ENCODE results near the gene CHST2. TPM values are rescaled to one million over a fixed set of nuclear protein-coding genes. Genes with fewer than 3 reads are reported as not detected.
A peak's percentile ranks its signal among the peaks of the same experiment; 100 is the strongest.

Gene CHST2
- total RNA-seq, 3 donors from 2014 or later = 1.1 to 3.2 (median 1.5) TPM

DNA sequence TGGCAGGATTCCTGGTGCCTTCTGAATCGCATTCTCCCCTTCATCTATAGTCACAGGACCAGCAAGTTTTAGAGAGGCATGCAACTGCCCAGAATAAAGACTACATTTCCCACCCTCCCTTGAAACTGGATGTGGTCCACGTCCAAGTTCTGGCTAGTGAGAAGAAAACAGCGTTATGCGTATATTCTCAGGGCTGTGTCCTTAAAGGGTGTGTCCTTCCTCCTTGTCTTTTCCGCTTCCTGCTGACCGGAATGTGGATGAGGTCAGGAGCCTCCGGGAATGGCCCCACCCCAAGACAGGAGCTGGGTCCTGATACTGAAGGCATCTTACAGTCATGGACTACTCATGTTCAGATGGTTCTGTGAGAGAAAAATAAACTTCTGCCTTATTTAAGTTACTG is 20.2 kb downstream of the CHST2 start:
- intact Hi-C loops (cut with DNase I, micrococcal nuclease) = no loop called here
- no peaks in the 10 kb centered on the region for H3K4me1 ChIP-seq (ENCODE audit: low read depth)
- H3K36me3 ChIP-seq (ENCODE audit: low read depth) = no peaks in the 10 kb centered on the region
- ATAC-seq (peak; percentile 82), DNase-seq (no peak)
- TF ChIP-seq, protein P1, sequence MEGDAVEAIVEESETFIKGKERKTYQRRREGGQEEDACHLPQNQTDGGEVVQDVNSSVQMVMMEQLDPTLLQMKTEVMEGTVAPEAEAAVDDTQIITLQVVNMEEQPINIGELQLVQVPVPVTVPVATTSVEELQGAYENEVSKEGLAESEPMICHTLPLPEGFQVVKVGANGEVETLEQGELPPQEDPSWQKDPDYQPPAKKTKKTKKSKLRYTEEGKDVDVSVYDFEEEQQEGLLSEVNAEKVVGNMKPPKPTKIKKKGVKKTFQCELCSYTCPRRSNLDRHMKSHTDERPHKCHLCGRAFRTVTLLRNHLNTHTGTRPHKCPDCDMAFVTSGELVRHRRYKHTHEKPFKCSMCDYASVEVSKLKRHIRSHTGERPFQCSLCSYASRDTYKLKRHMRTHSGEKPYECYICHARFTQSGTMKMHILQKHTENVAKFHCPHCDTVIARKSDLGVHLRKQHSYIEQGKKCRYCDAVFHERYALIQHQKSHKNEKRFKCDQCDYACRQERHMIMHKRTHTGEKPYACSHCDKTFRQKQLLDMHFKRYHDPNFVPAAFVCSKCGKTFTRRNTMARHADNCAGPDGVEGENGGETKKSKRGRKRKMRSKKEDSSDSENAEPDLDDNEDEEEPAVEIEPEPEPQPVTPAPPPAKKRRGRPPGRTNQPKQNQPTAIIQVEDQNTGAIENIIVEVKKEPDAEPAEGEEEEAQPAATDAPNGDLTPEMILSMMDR (IDR thresholded peaks at IDR 0.05) = no peak
- H3K9me3 ChIP-seq = no peaks in the 10 kb centered on the region
- no peak overlapping the region for H3K4me3 ChIP-seq

DNA sequence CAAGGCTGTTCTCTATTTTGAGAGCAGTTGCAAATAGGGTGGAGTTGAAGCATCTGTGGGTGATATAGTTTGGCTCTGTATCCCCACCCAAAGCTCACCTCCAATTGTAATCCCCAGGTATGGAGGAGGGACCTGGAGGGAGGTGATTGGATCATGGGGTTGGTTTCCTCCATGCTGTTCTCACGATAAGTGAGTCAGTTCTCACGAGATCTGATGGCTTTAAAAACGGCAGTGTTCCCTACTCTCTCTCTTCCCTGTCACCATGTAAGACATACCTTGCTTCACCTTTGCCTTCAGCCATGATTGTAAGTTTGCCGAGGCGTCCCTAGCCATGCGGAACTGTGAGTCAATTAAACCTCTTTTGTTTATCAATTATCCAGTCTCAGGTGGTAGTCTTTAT is 21.0 kb downstream of the CHST2 start:
- Histone ChIP-seq H3K36me3 (ENCODE audit: low read depth) (no peaks in the 10 kb centered on the region), H3K4me3 (no peak overlapping the region), H3K9me3 (no peaks in the 10 kb centered on the region), H3K4me1 (ENCODE audit: low read depth) (no peaks in the 10 kb centered on the region)
- ATAC-seq (no peak), DNase-seq (no peak)
- TF ChIP-seq, protein P1 (IDR thresholded peaks at IDR 0.05) = no peak
- intact Hi-C loops (cut with DNase I, micrococcal nuclease) = no loop called here

DNA sequence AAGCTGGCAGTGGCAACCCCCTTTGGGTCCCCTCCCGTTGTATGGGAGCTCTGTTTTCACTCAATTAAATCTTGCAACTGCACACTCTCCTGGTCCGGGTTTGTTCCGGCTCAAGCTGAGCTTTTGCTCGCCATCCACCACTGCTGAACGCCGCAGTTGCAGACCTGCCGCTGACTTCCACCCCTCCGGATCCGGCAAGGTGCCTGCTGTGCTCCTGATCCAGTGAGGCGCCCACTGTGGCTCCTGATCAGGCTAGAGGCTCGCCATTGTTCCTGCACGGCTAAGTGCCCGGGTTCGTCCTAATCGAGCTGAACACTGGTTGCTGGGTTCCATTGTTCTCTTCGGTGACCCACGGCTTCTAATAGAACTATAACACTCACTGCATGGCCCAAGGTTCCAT is 22.8 kb downstream of the CHST2 start:
- intact Hi-C loops (cut with DNase I, micrococcal nuclease) = no loop called here
- no peak overlapping the region for H3K4me3 ChIP-seq
- H3K9me3 ChIP-seq = no peaks in the 10 kb centered on the region
- no peaks in the 10 kb centered on the region for H3K4me1 ChIP-seq (ENCODE audit: low read depth)
- no peak for ATAC-seq
- TF ChIP-seq, protein P1 (IDR thresholded peaks at IDR 0.05) = no peak
- no peak for DNase-seq
- H3K36me3 ChIP-seq (ENCODE audit: low read depth) = no peaks in the 10 kb centered on the region

DNA sequence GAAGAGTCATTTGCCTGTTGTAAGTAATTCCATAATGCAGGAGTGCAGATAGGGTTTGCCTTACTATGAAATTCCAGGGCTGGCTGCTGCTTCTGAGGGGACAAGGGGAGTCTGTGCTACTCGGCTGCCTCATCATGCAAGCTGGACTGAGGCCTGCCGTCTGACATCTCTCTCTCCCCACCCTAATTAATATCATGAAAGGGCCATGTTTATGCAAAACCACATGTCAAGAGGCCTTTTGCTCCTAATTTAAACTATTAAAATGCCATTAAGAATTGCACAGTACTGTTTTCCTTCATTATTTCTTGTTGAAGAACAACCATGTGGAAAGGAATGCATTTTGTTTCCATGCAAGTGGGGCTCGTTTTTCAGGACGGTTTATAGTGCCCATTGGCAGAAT is 26.3 kb downstream of the CHST2 start:
- intact Hi-C loops (cut with DNase I, micrococcal nuclease) = no loop called here
- Histone ChIP-seq H3K9me3 (no peaks in the 10 kb centered on the region), H3K36me3 (ENCODE audit: low read depth) (no peaks in the 10 kb centered on the region), H3K4me3 (no peak overlapping the region), H3K4me1 (ENCODE audit: low read depth) (no peaks in the 10 kb centered on the region)
- ATAC-seq = no peak
- TF ChIP-seq, protein P1 (IDR thresholded peaks at IDR 0.05) = no peak
- no peak for DNase-seq

DNA sequence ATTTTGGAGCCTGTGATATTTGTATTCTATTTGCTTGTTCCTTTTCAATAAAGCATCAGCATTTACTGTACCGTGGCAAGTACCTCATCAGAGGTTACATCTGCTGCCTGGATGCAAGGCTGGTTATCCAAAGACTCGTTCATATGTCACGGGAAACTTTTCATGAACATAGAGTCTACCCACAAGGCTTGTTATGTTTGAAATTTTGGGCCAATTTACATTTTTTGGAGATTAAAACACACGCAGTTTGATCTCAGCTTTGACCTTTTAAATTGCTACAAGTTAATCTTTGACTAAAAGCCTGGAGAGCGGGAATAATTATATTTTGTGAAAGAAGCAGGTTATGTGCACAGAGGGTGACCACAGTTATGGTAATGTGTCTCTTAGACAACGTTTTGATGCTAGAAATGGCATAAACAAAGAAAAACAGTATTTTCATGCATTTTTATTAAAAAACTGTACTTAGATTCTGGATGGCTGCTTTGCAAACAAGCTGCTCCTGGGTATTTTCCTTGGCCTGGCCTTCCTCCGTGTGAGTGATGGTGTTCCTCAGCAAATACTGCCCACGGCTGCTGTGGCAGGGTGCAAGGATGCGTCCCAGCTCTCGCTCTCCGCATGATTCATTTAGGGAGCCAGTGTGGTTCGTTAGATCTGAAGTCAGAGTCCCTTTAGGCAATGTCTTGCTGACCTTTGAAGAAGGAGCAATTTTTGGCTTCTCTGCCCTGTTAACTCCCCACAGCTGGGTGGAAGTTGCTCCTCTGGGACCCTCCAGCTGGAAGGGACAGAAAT is 27.1 kb downstream of the CHST2 start:
- ATAC-seq = no peak
- TF ChIP-seq, protein P1 (IDR thresholded peaks at IDR 0.05) = no peak
- H3K4me1 ChIP-seq (ENCODE audit: low read depth) = no peaks in the 10 kb centered on the region
- no peak for DNase-seq
- intact Hi-C loops (cut with DNase I, micrococcal nuclease) = no loop called here
- no peaks in the 10 kb centered on the region for H3K9me3 ChIP-seq
- no peak overlapping the region for H3K4me3 ChIP-seq
- no peaks in the 10 kb centered on the region for H3K36me3 ChIP-seq (ENCODE audit: low read depth)
